OCI-LY1 (cell line): ENCODE measurements around the gene ARID5B.

ENCODE experiments used
- H2AFZ ChIP-seq: fragments of 200-600 bp; sonication (generic), shearing (Covaris generic); 2 replicates; pipeline ENCODE4 v1.6.0; 2014; ENCODE audit warnings: antibody characterized with exemption, mild to moderate bottlenecking, low read length
- H3F3A ChIP-seq: fragments of 200-600 bp; sonication (generic), shearing (Covaris generic); 2 replicates; pipeline ENCODE4 v1.6.0; 2014; ENCODE audit warnings: mild to moderate bottlenecking, antibody characterized with exemption, low read length, moderate library complexity; ENCODE audit not compliant: insufficient read depth
- H3K27ac ChIP-seq: fragments of 200-600 bp; sonication (generic); 2 replicates; pipeline ENCODE4 v1.5.1; 2014; ENCODE audit warnings: low read length, mixed run types, mild to moderate bottlenecking, low read depth; ENCODE audit not compliant: poor library complexity, severe bottlenecking
- H3K27me3 ChIP-seq: fragments of 200-600 bp; sonication (generic); 2 replicates; pipeline ENCODE4 v1.6.0; 2014; ENCODE audit warnings: antibody characterized with exemption, mild to moderate bottlenecking, low read length, moderate library complexity; ENCODE audit not compliant: insufficient read depth
- H3K36me3 ChIP-seq: fragments of 200-600 bp; sonication (generic); 2 replicates; pipeline ENCODE4 v1.6.1; 2014; ENCODE audit warnings: mild to moderate bottlenecking, antibody characterized with exemption, low read length, moderate library complexity, mixed read lengths; ENCODE audit not compliant: insufficient read depth
- H3K4me1 ChIP-seq: fragments of 200-600 bp; sonication (generic); 2 replicates; pipeline ENCODE4 v1.5.1; 2014; ENCODE audit warnings: mild to moderate bottlenecking, low read length, moderate library complexity; ENCODE audit not compliant: insufficient read depth, severe bottlenecking
- H3K4me2 ChIP-seq: fragments of 200-600 bp; sonication (generic), shearing (Covaris generic); 2 replicates; pipeline ENCODE4 v1.6.1; 2014; ENCODE audit warnings: low read length
- H3K4me3 ChIP-seq: fragments of 200-600 bp; sonication (generic); 2 replicates; pipeline ENCODE4 v1.5.1; 2014; ENCODE audit warnings: low read length, low read depth, mild to moderate bottlenecking, mixed read lengths; ENCODE audit not compliant: poor library complexity, severe bottlenecking
- H3K79me2 ChIP-seq: fragments of 200-600 bp; shearing (Covaris generic); 2 replicates; pipeline ENCODE4 v1.6.1; 2016; ENCODE audit warnings: mixed run types, low read length, mixed read lengths; ENCODE audit not compliant: insufficient read depth
- H3K9ac ChIP-seq: fragments of 200-600 bp; sonication (generic), shearing (Covaris generic); 2 replicates; pipeline ENCODE4 v1.6.1; 2014; ENCODE audit warnings: mild to moderate bottlenecking, low read length, mixed read lengths
- H3K9me2 ChIP-seq: fragments of 200-600 bp; sonication (generic), shearing (Covaris generic); 2 replicates; pipeline ENCODE4 v1.6.1; 2014; ENCODE audit warnings: low read depth, mild to moderate bottlenecking, low read length, mixed read lengths
- H3K9me3 ChIP-seq: fragments of 200-600 bp; shearing (Covaris generic); 2 replicates; pipeline ENCODE4 v1.6.1; 2014; ENCODE audit warnings: low read length, mixed read lengths
- H4K20me1 ChIP-seq: fragments of 200-600 bp; sonication (generic), shearing (Covaris generic); 2 replicates; pipeline ENCODE4 v1.6.0; 2016; ENCODE audit warnings: mild to moderate bottlenecking, low read length; ENCODE audit not compliant: insufficient read depth
- CTCF ChIP-seq: fragments of 200-600 bp; sonication (generic), shearing (Covaris generic); IDR thresholded peaks from 2 replicates; pipeline ENCODE4 v1.5.1; 2017; ENCODE audit warnings: mild to moderate bottlenecking, antibody characterized with exemption, low read length, moderate library complexity, mixed read lengths
- EZH2 ChIP-seq: fragments of 200-600 bp; sonication (generic), shearing (Covaris generic); IDR thresholded peaks from 2 replicates; pipeline ENCODE4 v1.8.0; 2017; ENCODE audit warnings: borderline replicate concordance, mixed run types, mild to moderate bottlenecking, antibody characterized with exemption, low read length, moderate library complexity, mixed read lengths

The ARID5B gene

GRCh38 chr10:62062752-62063512, 161.4 kb downstream of the ARID5B start:
- H3K79me2 ChIP-seq: no peaks in the 10 kb centered on the region
- H3K4me3 ChIP-seq: no peak overlapping the region
- H3K9me3 ChIP-seq: no peaks in the 10 kb centered on the region
- no peak for TF ChIP-seq EZH2
- TF ChIP-seq CTCF: no peak
- H2AFZ ChIP-seq: no peak overlapping the region
- H4K20me1 ChIP-seq: no peaks in the 10 kb centered on the region
- no peak overlapping the region for H3K4me2 ChIP-seq
- no peak overlapping the region for H3K9ac ChIP-seq
- no peaks in the 10 kb centered on the region for H3F3A ChIP-seq
- H3K36me3 ChIP-seq: peaks cover 84% of the 10 kb centered on the region
- no peaks in the 10 kb centered on the region for H3K9me2 ChIP-seq
- H3K27ac ChIP-seq: no peak overlapping the region
- H3K27me3 ChIP-seq: no peaks in the 10 kb centered on the region
- H3K4me1 ChIP-seq: peaks cover 21% of the 10 kb centered on the region

- Histone ChIP-seq H3F3A (no peaks in the 10 kb centered on the region), H3K4me1 (peaks cover 11% of the 10 kb centered on the region), H3K9me2 (no peaks in the 10 kb centered on the region), H3K4me2 (no peak overlapping the region), H2AFZ (no peak overlapping the region), H3K36me3 (peaks cover 83% of the 10 kb centered on the region), H3K9ac (no peak overlapping the region), H3K79me2 (no peaks in the 10 kb centered on the region), H3K9me3 (no peaks in the 10 kb centered on the region), H3K27me3 (no peaks in the 10 kb centered on the region), H4K20me1 (no peaks in the 10 kb centered on the region), H3K4me3 (no peak overlapping the region), H3K27ac (no peak overlapping the region)
- no peak for TF ChIP-seq EZH2
- TF ChIP-seq CTCF: no peak
These were observed 162.4 kb downstream of the ARID5B start for GRCh38 chr10:62063795-62064472.

- no peak overlapping the region for H3K4me3 ChIP-seq
- no peaks in the 10 kb centered on the region for H3K79me2 ChIP-seq
These were observed 166.1 kb downstream of the ARID5B start for GRCh38 chr10:62067560-62067959.

More at GRCh38 chr10:62067560-62067959, 166.1 kb downstream of the ARID5B start:
- Histone ChIP-seq H3K9me3 (no peaks in the 10 kb centered on the region), H3K4me1 (no peaks in the 10 kb centered on the region), H2AFZ (no peak overlapping the region), H3K9me2 (no peaks in the 10 kb centered on the region), H4K20me1 (no peaks in the 10 kb centered on the region), H3K36me3 (peaks cover 84% of the 10 kb centered on the region), H3K4me2 (no peak overlapping the region), H3K27me3 (no peaks in the 10 kb centered on the region), H3K9ac (no peak overlapping the region), H3F3A (no peaks in the 10 kb centered on the region), H3K27ac (no peak overlapping the region)
- no peak for TF ChIP-seq EZH2
- TF ChIP-seq CTCF: no peak
